Activated T-helper 9 cell treated with anti-CD3 and anti-CD28 coated beads, Interleukin-2, amount 50 U/mL, for 16 hours (primary cell): ENCODE measurements around the gene PDE3B.

Source experiments
- DNase-seq: peaks from one replicate; pipeline ENCODE4 v3.0.0-alpha.2; 2020; ENCODE audit warnings: low read depth

PDE3B gene

GRCh38 chr11:14891143-14892035 lies 247.8 kb downstream of the PDE3B start:
- DNase-seq: peak; percentile 76

DNA sequence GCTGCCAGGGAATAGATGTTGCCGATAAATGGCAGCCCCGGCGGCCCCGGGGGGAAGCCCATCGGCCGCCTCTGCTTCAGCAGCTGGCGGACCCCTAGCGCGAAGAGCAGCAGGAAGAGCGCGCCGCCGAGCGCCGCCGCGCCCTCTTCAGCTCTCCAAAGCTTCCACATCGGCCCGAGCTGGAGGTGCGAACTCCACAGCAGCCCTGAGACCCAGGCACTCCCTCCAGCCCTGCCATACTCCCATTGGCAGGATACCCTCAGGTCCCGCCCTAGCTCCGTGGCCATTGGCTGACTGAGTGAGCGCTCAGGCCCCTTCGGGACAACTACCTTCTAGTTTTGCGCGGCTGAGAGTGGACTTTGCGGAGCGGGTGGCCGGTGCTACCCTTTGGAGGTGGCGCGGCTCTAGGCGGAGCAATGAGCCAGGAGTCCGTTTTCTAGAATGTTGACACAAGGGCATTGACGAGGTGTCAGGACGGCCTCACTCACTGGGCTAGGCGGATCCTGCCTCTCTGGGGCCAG lies 248.5 kb downstream of the PDE3B start, which contains the start of gene CYP2R1:
CYP2R1 (minus strand) TSS at position 196 of the 521 bp plus-strand sequence; CDS start at position 170, 26 bp downstream.
- peak; percentile 83 for DNase-seq

DNA sequence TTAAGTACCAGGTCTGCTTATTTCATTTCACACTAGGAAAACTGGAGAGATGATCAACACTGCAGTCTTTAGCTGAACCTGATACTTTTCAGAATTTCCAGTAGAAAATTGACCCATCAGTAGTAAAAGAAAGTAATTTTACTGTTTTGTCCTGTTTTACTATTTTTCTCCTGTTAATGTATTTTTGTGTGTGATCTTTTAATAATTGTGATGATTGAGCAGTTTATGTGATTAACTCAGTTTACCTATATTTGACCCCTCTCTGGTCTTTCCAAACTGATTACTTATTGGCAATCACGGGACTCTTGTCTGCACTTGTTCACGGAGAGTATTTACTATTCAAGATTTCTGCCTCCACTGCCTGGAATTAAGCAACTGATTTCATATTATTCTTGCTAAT lies 249.0 kb downstream of the PDE3B start:
- no peak for DNase-seq

GRCh38 chr11:14894657-14895598 lies 251.3 kb downstream of the PDE3B start:
- DNase-seq: no peak

GRCh38 chr11:14898355-14898754 lies 254.8 kb downstream of the PDE3B start:
- DNase-seq: no peak

- DNase-seq: no peak
Measured at GRCh38 chr11:14898906-14899305, 255.3 kb downstream of the PDE3B start.

DNA sequence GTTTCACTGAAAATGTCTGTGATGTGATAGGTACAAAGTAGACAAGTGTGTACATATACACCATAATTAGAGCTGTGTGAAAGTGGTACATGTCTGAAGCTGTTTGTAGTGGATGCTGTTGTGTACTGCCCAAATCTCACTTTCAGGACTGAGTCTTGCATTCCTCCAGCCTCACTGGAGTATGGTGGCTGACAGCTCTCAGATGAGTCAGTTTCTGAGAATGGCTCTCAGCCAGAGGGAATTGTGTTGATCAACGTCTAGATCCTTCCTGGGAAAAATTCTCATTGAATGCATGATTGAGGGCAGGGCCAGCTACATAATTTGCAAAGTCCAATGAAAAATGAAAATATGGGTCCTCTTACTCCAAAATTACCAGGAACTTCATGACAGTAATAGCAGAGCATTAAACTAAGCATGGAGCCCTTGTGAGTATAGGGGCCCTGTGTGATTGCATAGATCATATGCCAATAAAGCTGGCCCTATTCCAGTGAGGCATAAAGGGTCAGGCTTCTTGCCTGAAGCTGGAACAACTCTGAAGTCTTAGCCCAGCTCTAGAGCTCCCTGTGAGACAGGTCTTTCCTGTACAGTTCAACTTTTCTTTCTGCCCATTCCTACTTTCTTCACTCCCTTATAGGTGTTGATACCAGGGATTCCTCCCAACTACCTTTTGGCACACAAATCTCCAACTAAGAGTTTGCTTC lies 259.2 kb downstream of the PDE3B start:
- DNase-seq: no peak

- peak; percentile 80 for DNase-seq
Measured at GRCh38 chr11:14904745-14905103, 261.1 kb downstream of the PDE3B start.

- peak; percentile 53 for DNase-seq
Measured at GRCh38 chr11:14905104-14906033, 261.8 kb downstream of the PDE3B start.

- no peak for DNase-seq
Measured at GRCh38 chr11:14906578-14906977, 263.0 kb downstream of the PDE3B start.

DNA sequence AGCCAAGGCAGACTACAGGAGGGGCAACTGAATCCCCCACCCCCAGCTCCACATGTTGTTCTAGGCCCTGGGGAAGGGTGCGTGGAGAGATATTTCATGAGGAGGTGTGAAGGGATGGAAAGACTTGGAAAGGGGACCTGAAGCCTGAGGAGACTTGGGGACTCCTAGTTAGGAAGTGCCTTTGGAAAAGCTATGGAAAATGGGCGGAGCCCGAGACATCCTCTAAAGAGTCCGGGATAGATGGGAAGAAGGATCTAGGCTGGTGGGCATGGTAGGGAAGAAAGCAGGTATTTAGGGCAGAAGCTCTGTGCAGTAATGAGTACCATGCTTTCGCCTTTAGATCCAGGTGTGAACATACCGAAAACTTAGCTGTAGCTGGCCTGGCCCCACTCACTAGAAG lies 263.4 kb downstream of the PDE3B start:
- DNase-seq: no peak

DNA sequence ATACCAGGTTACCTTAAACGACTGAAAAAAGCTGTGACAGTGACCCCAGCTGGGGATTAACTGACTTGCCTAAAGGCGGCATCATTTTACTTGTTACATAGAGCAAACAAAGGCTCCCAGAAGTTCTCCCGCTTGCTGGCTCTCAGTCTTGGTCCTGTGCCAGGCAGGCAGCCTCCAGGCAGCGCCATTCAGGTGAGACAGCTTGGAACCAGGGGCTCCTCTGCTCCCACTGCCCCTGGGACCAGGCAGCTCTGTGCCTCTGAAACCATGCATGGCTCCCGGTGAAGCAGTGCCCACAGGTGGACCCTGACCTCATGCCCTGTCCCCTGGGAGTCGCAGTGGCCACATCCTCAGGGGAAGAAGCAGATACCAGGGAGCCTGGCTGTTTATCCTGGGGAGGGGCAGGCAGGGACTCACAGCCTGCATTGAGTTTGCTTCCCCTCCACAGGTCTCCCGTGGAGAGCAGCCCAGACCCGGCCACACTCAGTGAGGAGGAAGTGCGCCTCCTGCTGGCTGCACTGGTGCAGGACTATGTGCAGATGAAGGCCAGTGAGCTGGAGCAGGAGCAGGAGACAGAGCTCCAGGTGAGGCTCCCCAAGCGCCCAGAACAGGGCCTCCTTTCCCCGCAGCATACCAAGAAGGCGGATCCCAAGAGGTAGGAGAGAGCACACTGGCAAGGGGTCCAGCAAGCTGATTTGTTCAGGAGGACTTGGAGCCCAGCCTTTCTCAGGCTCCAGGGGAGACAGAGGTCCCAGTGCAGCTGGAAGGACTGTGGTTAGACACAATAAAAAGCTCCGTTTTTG lies 264.0 kb downstream of the PDE3B start:
- peak; percentile 78 for DNase-seq

- no peak for DNase-seq
Measured at GRCh38 chr11:14908214-14908880, 264.7 kb downstream of the PDE3B start.

DNA sequence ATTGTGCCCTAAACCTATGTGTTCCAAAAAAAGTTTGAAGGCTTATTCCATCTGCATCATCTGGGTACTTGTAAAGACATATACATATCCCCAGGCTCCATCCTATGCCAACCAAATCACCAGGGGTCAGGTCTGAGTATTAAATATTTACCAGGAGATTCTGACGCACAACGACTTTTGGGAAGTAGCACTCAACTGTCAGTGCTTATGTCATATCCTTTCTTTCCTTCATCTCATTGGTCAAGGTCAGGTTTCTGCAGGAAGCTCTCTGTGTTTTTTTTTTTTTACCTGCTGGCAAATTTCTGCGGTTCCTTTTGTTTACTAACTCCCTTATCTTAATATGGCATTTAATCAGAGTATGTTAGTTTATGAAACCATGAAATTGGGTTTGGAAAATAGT lies 270.9 kb downstream of the PDE3B start:
- no peak for DNase-seq

GRCh38 chr11:14916403-14916802 lies 272.8 kb downstream of the PDE3B start:
- no peak for DNase-seq
